ENCODE measurements around the gene ATXN7L1. TPM values are rescaled to one million over a fixed set of nuclear protein-coding genes. Genes with fewer than 3 reads are reported as not detected.
A peak's percentile ranks its signal among the peaks of the same experiment; 100 is the strongest.

The ATXN7L1 gene
- total and polyA plus RNA-seq, 2 of the 13 experiments (the other 11 are each of a cell fraction or from before 2014, with no cell fraction given), result 4.1 to 7.8 TPM

GRCh38 chr7:105581066-105581811 lies 295.2 kb downstream of the ATXN7L1 start, which contains the start of gene EFCAB10 (continued):
- TF ChIP-seq ZNF276 (CRISPR knock-in tag; IDR thresholded peaks at IDR 0.05; ENCODE audit: low read depth) (no peak), PBX3 (CRISPR knock-in tag; IDR thresholded peaks at IDR 0.05; ENCODE audit: borderline replicate concordance) (no peak), BRCA1 (CRISPR knock-in tag; IDR thresholded peaks at IDR 0.05) (no peak), ZNF234 (CRISPR knock-in tag; conservative IDR thresholded peaks at IDR 0.05) (no peak), ZNF784 (CRISPR knock-in tag; IDR thresholded peaks at IDR 0.05; ENCODE audit: borderline replicate concordance) (0 out of 2 replicates have a peak, but pooled peaks have one; percentile 37), GABPA (IDR thresholded peaks at IDR 0.05; ENCODE audit: low read depth, low read length) (no peak), GABPA (CRISPR knock-in tag; IDR thresholded peaks at IDR 0.05; ENCODE audit: low read depth) (no peak), PAF1 (CRISPR knock-in tag; IDR thresholded peaks at IDR 0.05) (no peak), ZGPAT (CRISPR knock-in tag; IDR thresholded peaks at IDR 0.05) (peak; percentile 31; the same call in 1 of the 2 replicates), THRA (CRISPR knock-in tag; IDR thresholded peaks at IDR 0.05; ENCODE audit: borderline replicate concordance) (no peak), ZNF720 (CRISPR knock-in tag; IDR thresholded peaks at IDR 0.05) (no peak), SMC3 (IDR thresholded peaks at IDR 0.05; ENCODE audit: low read length) (no peak), MIXL1 (CRISPR knock-in tag; IDR thresholded peaks at IDR 0.05) (no peak), TFDP1 (CRISPR knock-in tag; IDR thresholded peaks at IDR 0.05; ENCODE audit: borderline replicate concordance) (0 out of 2 replicates have a peak, but pooled peaks have one; percentile 51), ZNF451 (CRISPR knock-in tag; IDR thresholded peaks at IDR 0.05) (no peak), GRHL1 (CRISPR knock-in tag; conservative IDR thresholded peaks at IDR 0.05) (no peak), ZNF496 (CRISPR knock-in tag; IDR thresholded peaks at IDR 0.05; ENCODE audit: insufficient replicate concordance) (no peak), ZNF446 (CRISPR knock-in tag; IDR thresholded peaks at IDR 0.05) (no peak), HMGA1 (CRISPR knock-in tag; conservative IDR thresholded peaks at IDR 0.05) (no peak), TBL1XR1 (IDR thresholded peaks at IDR 0.05; ENCODE audit: borderline replicate concordance, low read length, partially characterized antibody) (no peak)
